Measurements from ENCODE around the gene PIEZO1. TPM values are rescaled to one million over a fixed set of nuclear protein-coding genes. Genes with fewer than 3 reads are reported as not detected.

The PIEZO1 gene
- total RNA-seq, 4 donors from 2014 or later = 105 to 248 (median 172) TPM

- peak overlapping the region in 3 of 4 donors; percentile 91 to 96 (median 94) for H3K27ac ChIP-seq
- peaks cover 0 to 99% (median 61%) of the 10 kb centered on the region in 3 donors for H3K4me1 ChIP-seq
- 80% methylated on average over 3 of the region's 16 CpGs; no CpG with 5 or more reads in 1 of the 2 donors for WGBS, 2 donors (ENCODE audit: low coverage in 1 of 2)
- H3K9me3 ChIP-seq = no peaks in the 10 kb centered on the region
- TF ChIP-seq POLR2A (IDR thresholded peaks at IDR 0.05) = no peak
- TF ChIP-seq POLR2AphosphoS5 (IDR thresholded peaks at IDR 0.05) = no peak
- TF ChIP-seq EP300 (IDR thresholded peaks at IDR 0.05) = no peak
- no peak for TF ChIP-seq CTCF (IDR thresholded peaks at IDR 0.05)
- H3K36me3 ChIP-seq = peaks cover 0 to 10% of the 10 kb centered on the region in 2 donors
- H3K4me3 ChIP-seq = no peak overlapping the region
- H3K27me3 ChIP-seq = no peaks in the 10 kb centered on the region
- no peak for ATAC-seq
Observed at GRCh38 chr16:88762258-88762870, 22.7 kb downstream of the PIEZO1 start.

- H3K4me1 ChIP-seq = peaks cover 0 to 98% (median 56%) of the 10 kb centered on the region in 3 donors
- 60% methylated on average over 4 of the region's 10 CpGs; no CpG with 5 or more reads in 1 of the 2 donors for WGBS, 2 donors (ENCODE audit: low coverage in 1 of 2)
- H3K9me3 ChIP-seq = no peaks in the 10 kb centered on the region
- TF ChIP-seq POLR2A (IDR thresholded peaks at IDR 0.05) (no peak), CTCF (IDR thresholded peaks at IDR 0.05) (no peak), EP300 (IDR thresholded peaks at IDR 0.05) (no peak), POLR2AphosphoS5 (IDR thresholded peaks at IDR 0.05) (no peak)
- H3K27me3 ChIP-seq = no peaks in the 10 kb centered on the region
- H3K36me3 ChIP-seq = peaks cover 0 to 10% of the 10 kb centered on the region in 2 donors
- H3K4me3 ChIP-seq = no peak overlapping the region
- peak overlapping the region in 3 of 4 donors; percentile 91 to 96 (median 94) for H3K27ac ChIP-seq
- ATAC-seq = no peak
Observed at GRCh38 chr16:88761830-88762229, 23.2 kb downstream of the PIEZO1 start.

DNA sequence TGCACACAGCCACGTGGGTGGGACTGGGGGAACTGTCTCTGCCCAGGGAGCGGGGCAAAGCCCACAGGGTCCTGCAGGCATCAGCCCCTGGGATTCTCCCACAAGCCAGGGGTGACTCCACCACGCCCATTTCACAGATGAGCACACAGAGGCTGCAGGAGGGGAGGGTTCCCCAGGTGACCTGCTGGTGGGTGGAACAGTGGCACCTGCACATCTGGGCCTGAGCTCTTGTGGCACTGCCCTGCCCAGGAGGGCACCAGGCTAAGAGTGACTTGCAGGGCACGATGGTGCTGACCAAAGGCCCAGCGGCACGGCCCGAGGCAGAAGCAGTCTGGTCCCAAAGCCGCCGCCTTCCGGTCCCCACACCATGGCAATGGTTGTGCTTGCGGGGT lies 23.9 kb downstream of the PIEZO1 start:
- peaks cover 0 to 95% (median 52%) of the 10 kb centered on the region in 3 donors for H3K4me1 ChIP-seq
- H3K27ac ChIP-seq = peak overlapping the region in 3 of 4 donors; percentile 91 to 96 (median 94)
- TF ChIP-seq POLR2AphosphoS5 (IDR thresholded peaks at IDR 0.05) (no peak), POLR2A (IDR thresholded peaks at IDR 0.05) (no peak), CTCF (IDR thresholded peaks at IDR 0.05) (no peak), EP300 (IDR thresholded peaks at IDR 0.05) (no peak)
- ATAC-seq = no peak
- WGBS, 2 donors (ENCODE audit: low coverage in 1 of 2) = no CpG with 5 or more reads among the region's 11 CpGs
- H3K27me3 ChIP-seq = no peaks in the 10 kb centered on the region
- H3K9me3 ChIP-seq = no peaks in the 10 kb centered on the region
- H3K4me3 ChIP-seq = no peak overlapping the region
- H3K36me3 ChIP-seq = peaks cover 0 to 10% of the 10 kb centered on the region in 2 donors

GRCh38 chr16:88760424-88761142 lies 24.4 kb downstream of the PIEZO1 start:
- peaks cover 0 to 6% of the 10 kb centered on the region in 2 donors for H3K36me3 ChIP-seq
- H3K27ac ChIP-seq = peak overlapping the region; percentile 81 to 96 (median 92)
- no peaks in the 10 kb centered on the region for H3K27me3 ChIP-seq
- no peak overlapping the region for H3K4me3 ChIP-seq
- TF ChIP-seq POLR2A (IDR thresholded peaks at IDR 0.05) (no peak), CTCF (IDR thresholded peaks at IDR 0.05) (no peak), EP300 (IDR thresholded peaks at IDR 0.05) (no peak), POLR2AphosphoS5 (IDR thresholded peaks at IDR 0.05) (no peak)
- no peaks in the 10 kb centered on the region for H3K9me3 ChIP-seq
- ATAC-seq = no peak
- WGBS, 2 donors (ENCODE audit: low coverage in 1 of 2) = 60% methylated on average over 2 of the region's 24 CpGs; no CpG with 5 or more reads in 1 of the 2 donors
- H3K4me1 ChIP-seq = peaks cover 0 to 95% (median 55%) of the 10 kb centered on the region in 3 donors
